Parathyroid adenoma (tissue), 2 donors: Measurements from ENCODE around the gene TEX48.

ENCODE experiments used
- H2AFZ ChIP-seq: fragments of 300-600 bp; sonication (generic); one replicate; pipeline ENCODE4 v1.7.0; 2017; ENCODE audit warnings: antibody characterized with exemption, mild to moderate bottlenecking
- H3K27ac ChIP-seq: fragments of 300-600 bp; sonication (generic); one replicate; pipeline ENCODE4 v1.7.0; 2017
- H3K27me3 ChIP-seq: fragments of 300-600 bp; sonication (generic); one replicate; pipeline ENCODE4 v1.7.0; 2017; ENCODE audit warnings: low read length; ENCODE audit not compliant: control insufficient read depth, insufficient read depth
- H3K36me3 ChIP-seq: fragments of 300-600 bp; sonication (generic); one replicate; pipeline ENCODE4 v1.7.0; 2017; ENCODE audit warnings: low read length; ENCODE audit not compliant: control insufficient read depth, insufficient read depth
- H3K4me1 ChIP-seq: fragments of 300-600 bp; sonication (generic); one replicate; pipeline ENCODE4 v1.7.0; 2017; ENCODE audit warnings: control low read depth
- H3K4me2 ChIP-seq: fragments of 300-600 bp; sonication (generic); one replicate; pipeline ENCODE4 v1.7.0; 2017; ENCODE audit warnings: low read length
- H3K4me3 ChIP-seq: fragments of 300-600 bp; sonication (generic); one replicate; pipeline ENCODE4 v1.7.0; 2017; ENCODE audit warnings: low read depth, low read length
- H3K79me2 ChIP-seq: fragments of 300-600 bp; sonication (generic); one replicate; pipeline ENCODE4 v1.7.0; 2017; ENCODE audit warnings: control low read depth
- H3K9ac ChIP-seq: fragments of 300-600 bp; sonication (generic); one replicate; pipeline ENCODE4 v1.7.0; 2017; ENCODE audit warnings: mild to moderate bottlenecking
- H3K9me3 ChIP-seq: fragments of 300-600 bp; sonication (generic); one replicate; pipeline ENCODE4 v1.7.0; 2017; ENCODE audit warnings: low read length; ENCODE audit not compliant: control insufficient read depth
- TF ChIP-seq, protein P1 (sequence below): fragments of 300-600 bp; sonication (generic); IDR thresholded peaks from one replicate; pipeline ENCODE4 v1.7.0; 2017; ENCODE audit warnings: antibody characterized with exemption, mild to moderate bottlenecking
- donor health status: primary hyperparathyroidism.

Gene TEX48

DNA sequence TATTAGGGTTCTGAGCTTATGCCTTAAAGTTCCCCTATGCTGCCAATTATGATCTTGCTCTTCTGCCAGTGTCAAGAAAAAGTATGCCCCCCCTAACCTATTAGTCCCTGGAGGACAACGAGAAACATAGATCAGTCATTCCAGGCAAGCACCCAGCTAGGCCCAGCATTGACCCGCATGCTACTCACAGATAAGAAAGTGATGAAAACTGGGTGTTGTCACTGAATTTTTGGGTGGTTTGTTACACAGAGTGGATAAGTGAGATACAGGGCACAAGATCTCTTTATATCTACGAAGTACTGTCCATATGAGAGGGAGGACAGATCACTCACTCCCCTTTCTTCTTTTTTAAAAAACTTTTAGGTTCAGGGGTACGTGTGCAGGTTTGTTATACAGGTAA is 6.4 kb upstream of the TEX48 start:
- no peaks in the 10 kb centered on the region for H3K9me3 ChIP-seq
- no peaks in the 10 kb centered on the region for H3K27me3 ChIP-seq
- no peak overlapping the region for H3K27ac ChIP-seq
- TF ChIP-seq, protein P1, sequence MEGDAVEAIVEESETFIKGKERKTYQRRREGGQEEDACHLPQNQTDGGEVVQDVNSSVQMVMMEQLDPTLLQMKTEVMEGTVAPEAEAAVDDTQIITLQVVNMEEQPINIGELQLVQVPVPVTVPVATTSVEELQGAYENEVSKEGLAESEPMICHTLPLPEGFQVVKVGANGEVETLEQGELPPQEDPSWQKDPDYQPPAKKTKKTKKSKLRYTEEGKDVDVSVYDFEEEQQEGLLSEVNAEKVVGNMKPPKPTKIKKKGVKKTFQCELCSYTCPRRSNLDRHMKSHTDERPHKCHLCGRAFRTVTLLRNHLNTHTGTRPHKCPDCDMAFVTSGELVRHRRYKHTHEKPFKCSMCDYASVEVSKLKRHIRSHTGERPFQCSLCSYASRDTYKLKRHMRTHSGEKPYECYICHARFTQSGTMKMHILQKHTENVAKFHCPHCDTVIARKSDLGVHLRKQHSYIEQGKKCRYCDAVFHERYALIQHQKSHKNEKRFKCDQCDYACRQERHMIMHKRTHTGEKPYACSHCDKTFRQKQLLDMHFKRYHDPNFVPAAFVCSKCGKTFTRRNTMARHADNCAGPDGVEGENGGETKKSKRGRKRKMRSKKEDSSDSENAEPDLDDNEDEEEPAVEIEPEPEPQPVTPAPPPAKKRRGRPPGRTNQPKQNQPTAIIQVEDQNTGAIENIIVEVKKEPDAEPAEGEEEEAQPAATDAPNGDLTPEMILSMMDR = no peak
- H2AFZ ChIP-seq = no peak overlapping the region
- no peak overlapping the region for H3K4me3 ChIP-seq
- no peak overlapping the region for H3K4me2 ChIP-seq
- no peaks in the 10 kb centered on the region for H3K36me3 ChIP-seq
- H3K9ac ChIP-seq = no peak overlapping the region
- H3K4me1 ChIP-seq = peaks cover 5% of the 10 kb centered on the region
- H3K79me2 ChIP-seq = no peaks in the 10 kb centered on the region

GRCh38 chr9:114687034-114687433 is 5.0 kb upstream of the TEX48 start:
- H2AFZ ChIP-seq = no peak overlapping the region
- no peaks in the 10 kb centered on the region for H3K79me2 ChIP-seq
- no peak overlapping the region for H3K4me3 ChIP-seq
- H3K27me3 ChIP-seq = no peaks in the 10 kb centered on the region
- no peak overlapping the region for H3K4me2 ChIP-seq
- H3K36me3 ChIP-seq = no peaks in the 10 kb centered on the region
- H3K9ac ChIP-seq = no peak overlapping the region
- H3K9me3 ChIP-seq = no peaks in the 10 kb centered on the region
- H3K4me1 ChIP-seq = peaks cover 5% of the 10 kb centered on the region
- H3K27ac ChIP-seq = no peak overlapping the region
- TF ChIP-seq, protein P1 = no peak

- Histone ChIP-seq H3K27me3 (no peaks in the 10 kb centered on the region), H3K36me3 (no peaks in the 10 kb centered on the region), H3K4me3 (no peak overlapping the region), H3K4me1 (peaks cover 5% of the 10 kb centered on the region), H3K79me2 (no peaks in the 10 kb centered on the region), H3K27ac (no peak overlapping the region), H2AFZ (no peak overlapping the region), H3K9ac (no peak overlapping the region), H3K4me2 (no peak overlapping the region), H3K9me3 (no peaks in the 10 kb centered on the region)
- TF ChIP-seq, protein P1 = no peak
These were observed 4.0 kb upstream of the TEX48 start for GRCh38 chr9:114685951-114686350.

DNA sequence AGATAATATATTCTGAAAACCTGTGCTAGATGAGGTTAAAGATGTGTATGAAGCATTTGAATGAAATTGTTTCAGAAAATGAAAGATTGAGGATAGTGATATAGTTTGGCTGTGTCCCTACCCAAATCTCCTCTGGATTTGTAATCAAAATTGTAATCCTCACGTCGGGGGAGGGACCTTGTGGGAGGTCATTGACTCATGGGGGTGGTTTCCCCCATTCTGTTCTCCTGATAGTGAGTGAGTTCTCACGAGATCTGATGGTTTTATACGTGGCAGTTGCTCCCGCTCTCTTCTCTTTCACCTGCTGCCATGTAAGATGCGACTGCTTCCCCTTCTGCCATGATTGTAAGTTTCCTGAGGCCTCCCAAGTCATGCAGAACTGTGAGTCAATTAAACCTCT is 2.0 kb upstream of the TEX48 start:
- Histone ChIP-seq H3K9ac (no peak overlapping the region), H3K36me3 (no peaks in the 10 kb centered on the region), H3K27ac (no peak overlapping the region), H3K27me3 (no peaks in the 10 kb centered on the region), H3K4me2 (no peak overlapping the region), H3K4me3 (no peak overlapping the region), H3K9me3 (no peaks in the 10 kb centered on the region), H2AFZ (no peak overlapping the region), H3K79me2 (no peaks in the 10 kb centered on the region), H3K4me1 (peaks cover 5% of the 10 kb centered on the region)
- TF ChIP-seq, protein P1 = no peak

DNA sequence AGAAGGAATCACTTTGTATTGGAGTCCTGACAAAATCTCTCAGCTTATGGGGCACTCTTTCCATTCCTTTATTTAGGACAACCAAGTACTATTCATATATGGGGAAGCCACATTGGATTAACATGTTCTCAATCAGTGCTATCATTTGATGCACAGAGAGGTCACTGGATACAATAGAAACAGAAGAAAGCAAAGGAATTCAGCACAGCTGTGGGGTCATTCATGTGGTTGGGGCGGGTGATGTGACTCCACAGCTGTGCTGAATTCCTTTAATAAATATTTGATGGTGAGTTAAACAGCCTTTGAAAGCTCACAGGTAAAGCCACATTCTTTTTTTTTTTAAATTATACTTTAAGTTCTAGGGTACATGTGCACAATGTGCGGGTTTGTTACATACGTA is 854 bp upstream of the TEX48 start:
- Histone ChIP-seq H3K4me3 (no peak overlapping the region), H3K36me3 (no peaks in the 10 kb centered on the region), H3K4me1 (no peaks in the 10 kb centered on the region), H3K9me3 (no peaks in the 10 kb centered on the region), H3K9ac (no peak overlapping the region), H3K79me2 (no peaks in the 10 kb centered on the region), H3K27me3 (no peaks in the 10 kb centered on the region), H3K4me2 (no peak overlapping the region), H2AFZ (no peak overlapping the region), H3K27ac (no peak overlapping the region)
- TF ChIP-seq, protein P1 = no peak
